Natural killer cell treated with Interleukin-12 subunit alpha and Interleukin-12 subunit beta and Interleukin-15 and Interleukin-18, amount 100 ng/mL, for 72 hours (primary cell): ENCODE data around the gene METTL26. TPM values are rescaled to one million over a fixed set of nuclear protein-coding genes. Genes with fewer than 3 reads are reported as not detected.

Experiments
- ATAC-seq, 2 donors: fragments of 150-1000 bp; cut with Tn5 transposase in 1 of 2; sonication (Bioruptor Pico), chemical (Tn5 transposase) in 1 of 2; 2 replicates each; pipeline ENCODE4 v1.10.0; 2021
- DNase-seq: peaks from one replicate; pipeline ENCODE4 v3.0.0; 2022; ENCODE audit warnings: low spot score
- H3K27ac Mint-ChIP-seq, 2 donors: 1 replicate in 1 of 2; 2 replicates in 1 of 2; pipeline ENCODE4 v1.8.0; 2022; ENCODE audit warnings: mixed read lengths in 2 of 2, mild to moderate bottlenecking in 1 of 2, moderate library complexity in 1 of 2
- H3K27me3 Mint-ChIP-seq, 2 donors: 1 replicate in 1 of 2; 2 replicates in 1 of 2; pipeline ENCODE4 v1.8.0; 2022; ENCODE audit warnings: mixed read lengths in 2 of 2
- H3K36me3 Mint-ChIP-seq: one replicate; pipeline ENCODE4 v1.8.0; 2022; ENCODE audit warnings: mixed read lengths
- H3K4me1 Mint-ChIP-seq, 2 donors: 1 replicate in 1 of 2; 2 replicates in 1 of 2; pipeline ENCODE4 v1.8.0; 2022; ENCODE audit warnings: low read depth in 2 of 2, mixed read lengths in 2 of 2, mild to moderate bottlenecking in 1 of 2
- H3K4me3 Mint-ChIP-seq: one replicate; pipeline ENCODE4 v1.8.0; 2022; ENCODE audit warnings: mixed read lengths
- H3K9me3 Mint-ChIP-seq: 2 replicates; pipeline ENCODE4 v1.8.0; 2022; ENCODE audit warnings: mixed read lengths
- total RNA-seq, 2 donors: library from RNA; stranded (reverse); gene quantifications; one replicate each; pipeline ENCODE4 v1.2.3, GENCODE V29; 2022

Gene METTL26
- total RNA-seq, 2 donors from 2014 or later = 93.7 to 115 TPM

GRCh38 chr16:678209-678857, 42.2 kb upstream of the METTL26 start:
- DNase-seq = no peak
- no peak overlapping the region for H3K27ac Mint-ChIP-seq
- H3K27me3 Mint-ChIP-seq = no peaks in the 10 kb centered on the region
- H3K4me1 Mint-ChIP-seq = peaks cover 13 to 17% of the 10 kb centered on the region in 2 donors
- H3K9me3 Mint-ChIP-seq = no peaks in the 10 kb centered on the region
- H3K4me3 Mint-ChIP-seq = no peak overlapping the region
- no peaks in the 10 kb centered on the region for H3K36me3 Mint-ChIP-seq
- no peak for ATAC-seq

GRCh38 chr16:677316-678190, 41.4 kb upstream of the METTL26 start:
- Mint-ChIP-seq H3K27me3 (no peaks in the 10 kb centered on the region), H3K36me3 (no peaks in the 10 kb centered on the region)

GRCh38 chr16:676913-677312, 40.8 kb upstream of the METTL26 start:
- Mint-ChIP-seq H3K27me3 (no peaks in the 10 kb centered on the region), H3K27ac (no peak overlapping the region), H3K4me1 (peaks cover 9 to 17% of the 10 kb centered on the region in 2 donors), H3K9me3 (no peaks in the 10 kb centered on the region), H3K36me3 (no peaks in the 10 kb centered on the region), H3K4me3 (no peak overlapping the region)
- DNase-seq (no peak), ATAC-seq (no peak)

More at GRCh38 chr16:677316-678190, 41.4 kb upstream of the METTL26 start:
- H3K4me3 Mint-ChIP-seq = no peak overlapping the region
- DNase-seq = no peak
- no peak for ATAC-seq
- no peak overlapping the region for H3K27ac Mint-ChIP-seq
- no peaks in the 10 kb centered on the region for H3K9me3 Mint-ChIP-seq
- peaks cover 12 to 17% of the 10 kb centered on the region in 2 donors for H3K4me1 Mint-ChIP-seq

- no peak overlapping the region for H3K27ac Mint-ChIP-seq
- H3K27me3 Mint-ChIP-seq = no peaks in the 10 kb centered on the region
- DNase-seq (no peak), ATAC-seq (no peak)
- H3K4me1 Mint-ChIP-seq = peaks cover 9 to 14% of the 10 kb centered on the region in 2 donors
- H3K36me3 Mint-ChIP-seq = no peaks in the 10 kb centered on the region
- H3K9me3 Mint-ChIP-seq = no peaks in the 10 kb centered on the region
- H3K4me3 Mint-ChIP-seq = no peak overlapping the region
Measured at GRCh38 chr16:676565-676902, 40.4 kb upstream of the METTL26 start.

- Mint-ChIP-seq H3K27ac (no peak overlapping the region), H3K4me3 (no peak overlapping the region), H3K27me3 (no peaks in the 10 kb centered on the region), H3K4me1 (peaks cover 9 to 11% of the 10 kb centered on the region in 2 donors), H3K9me3 (no peaks in the 10 kb centered on the region), H3K36me3 (no peaks in the 10 kb centered on the region)
- ATAC-seq = no peak
- DNase-seq = no peak
Measured at GRCh38 chr16:675884-676564, 39.9 kb upstream of the METTL26 start.

GRCh38 chr16:674968-675883, 39.1 kb upstream of the METTL26 start, which contains the start of gene RHBDL1:
TSS of gene RHBDL1 (plus strand) at chr16:675671. CDS start at chr16:675791, 120 bp downstream.
- Mint-ChIP-seq H3K36me3 (no peaks in the 10 kb centered on the region), H3K9me3 (no peaks in the 10 kb centered on the region), H3K27ac (no peak within 1 kb of the TSS), H3K4me3 (peak within 1 kb of the TSS; percentile 34), H3K4me1 (peaks cover 9% of the 10 kb centered on the region in 2 donors), H3K27me3 (no peaks in the 10 kb centered on the region)
- DNase-seq = no peak
- ATAC-seq = no peak

- no peak for DNase-seq
- H3K4me3 Mint-ChIP-seq = no peak overlapping the region
- ATAC-seq = no peak
- no peak overlapping the region for H3K27ac Mint-ChIP-seq
- no peaks in the 10 kb centered on the region for H3K9me3 Mint-ChIP-seq
- peaks cover 6 to 7% of the 10 kb centered on the region in 2 donors for H3K4me1 Mint-ChIP-seq
- no peaks in the 10 kb centered on the region for H3K27me3 Mint-ChIP-seq
- H3K36me3 Mint-ChIP-seq = no peaks in the 10 kb centered on the region
Measured at GRCh38 chr16:674214-674881, 38.2 kb upstream of the METTL26 start.

GRCh38 chr16:673399-673991, 37.4 kb upstream of the METTL26 start:
- H3K36me3 Mint-ChIP-seq = no peaks in the 10 kb centered on the region
- H3K27me3 Mint-ChIP-seq = no peaks in the 10 kb centered on the region
- H3K27ac Mint-ChIP-seq = no peak overlapping the region
- peaks cover 0 to 6% of the 10 kb centered on the region in 2 donors for H3K4me1 Mint-ChIP-seq
- no peak overlapping the region for H3K4me3 Mint-ChIP-seq
- DNase-seq = no peak
- no peaks in the 10 kb centered on the region for H3K9me3 Mint-ChIP-seq
- ATAC-seq = no peak

- Mint-ChIP-seq H3K27me3 (no peaks in the 10 kb centered on the region), H3K9me3 (no peaks in the 10 kb centered on the region), H3K27ac (no peak overlapping the region), H3K4me3 (no peak overlapping the region), H3K36me3 (no peaks in the 10 kb centered on the region), H3K4me1 (peaks cover 0 to 6% of the 10 kb centered on the region in 2 donors)
- DNase-seq (no peak), ATAC-seq (no peak)
Measured at GRCh38 chr16:672851-673250, 36.7 kb upstream of the METTL26 start.

- H3K27me3 Mint-ChIP-seq = no peaks in the 10 kb centered on the region
- DNase-seq (no peak), ATAC-seq (no peak)
- H3K27ac Mint-ChIP-seq = no peak overlapping the region
- peaks cover 0 to 9% of the 10 kb centered on the region in 2 donors for H3K4me1 Mint-ChIP-seq
- no peaks in the 10 kb centered on the region for H3K36me3 Mint-ChIP-seq
- H3K4me3 Mint-ChIP-seq = no peak overlapping the region
- H3K9me3 Mint-ChIP-seq = no peaks in the 10 kb centered on the region
Measured at GRCh38 chr16:672371-672770, 36.3 kb upstream of the METTL26 start.

GRCh38 chr16:671353-672131, 35.4 kb upstream of the METTL26 start:
- Mint-ChIP-seq H3K4me1 (peaks cover 0 to 9% of the 10 kb centered on the region in 2 donors), H3K9me3 (no peaks in the 10 kb centered on the region), H3K36me3 (no peaks in the 10 kb centered on the region), H3K4me3 (no peak overlapping the region), H3K27me3 (no peaks in the 10 kb centered on the region), H3K27ac (no peak overlapping the region)
- no peak for ATAC-seq
- DNase-seq = no peak
